ENCODE data around the gene TRAPPC8. TPM values are rescaled to one million over a fixed set of nuclear protein-coding genes. Genes with fewer than 3 reads are reported as not detected.

TRAPPC8 gene
- total RNA-seq, 1 experiment from 2014 or later, result 30.4 TPM

GRCh38 chr18:31965316-31965970, 22.5 kb upstream of the TRAPPC8 start:
- H3K36me3 ChIP-seq (ENCODE audit: control insufficient read depth in 1 of 2, insufficient read depth in 2 of 2, low read length in 2 of 2), result no peaks in the 10 kb centered on the region
- H4K20me1 ChIP-seq (ENCODE audit: insufficient read depth), result no peaks in the 10 kb centered on the region
- RAD21 ChIA-PET (ENCODE audit: low non-redundant PET in 1 of 2, low total read pairs in 2 of 2, uncharacterized antibody in 2 of 2, unreplicated experiment in 2 of 2), result no interaction called here
- DNase-seq (ENCODE audit: low read depth, low spot score), result no peak
- no peak overlapping the region for H3K4me3 ChIP-seq (replicated peaks in 1 of 2; ENCODE audit: low read depth in 1 of 2, low read length in 2 of 2)
- intact Hi-C loops (cut with micrococcal nuclease), result no loop called here
- no peaks in the 10 kb centered on the region for H3K9me3 ChIP-seq (ENCODE audit: control insufficient read depth in 1 of 2, insufficient read depth in 1 of 2, low read depth in 1 of 2, low read length in 2 of 2)
- no peaks in the 10 kb centered on the region for H3K79me2 ChIP-seq (ENCODE audit: insufficient read depth, low read length)
- no TSS peak for BruUV-seq (replicated peaks)
- H3K4me2 ChIP-seq (ENCODE audit: low read length), result no peak overlapping the region
- ATAC-seq, result no peak
- no peaks in the 10 kb centered on the region for H3K4me1 ChIP-seq (ENCODE audit: control insufficient read depth in 1 of 2, insufficient read depth in 2 of 2, low read length in 2 of 2)
- POLR2A ChIA-PET, result no interaction called here
- H3K9ac ChIP-seq (ENCODE audit: low read length), result no peak overlapping the region
- TF ChIP-seq EGR1 (IDR thresholded peaks at IDR 0.05; ENCODE audit: low read depth) (no peak), SRF (IDR thresholded peaks at IDR 0.05; ENCODE audit: low read depth) (no peak), SP1 (IDR thresholded peaks at IDR 0.05; ENCODE audit: low read depth) (no peak), REST (IDR thresholded peaks at IDR 0.05; ENCODE audit: low read depth) (no peak), JUND (IDR thresholded peaks at IDR 0.05) (no peak), ZFX (IDR thresholded peaks at IDR 0.05) (no peak), ZBTB33 (IDR thresholded peaks at IDR 0.05; ENCODE audit: extremely low read depth, insufficient replicate concordance, low read length) (no peak), MAX (IDR thresholded peaks at IDR 0.05) (no peak), ATF3 (IDR thresholded peaks at IDR 0.05) (no peak), CBX3 (IDR thresholded peaks at IDR 0.05; ENCODE audit: low read depth) (no peak), EZH2phosphoT487 (IDR thresholded peaks at IDR 0.05; ENCODE audit: borderline replicate concordance) (no peak), POLR2AphosphoS5 (IDR thresholded peaks at IDR 0.05; ENCODE audit: low read depth, low read length) (no peak), TCF7L2 (IDR thresholded peaks at IDR 0.05; ENCODE audit: borderline replicate concordance, extremely low read depth, insufficient read depth, insufficient read length) (no peak), SIN3A (IDR thresholded peaks at IDR 0.05; ENCODE audit: low read depth) (no peak)
- no peaks in the 10 kb centered on the region for H3K27me3 ChIP-seq (ENCODE audit: insufficient read depth, low read length)
- H3K9me2 ChIP-seq (ENCODE audit: insufficient read depth), result no peaks in the 10 kb centered on the region
- no peak overlapping the region for H2AFZ ChIP-seq (ENCODE audit: low read depth, low read length, poor library complexity, severe bottlenecking)
- CTCF ChIA-PET, result no interaction called here
- H3K27ac ChIP-seq (ENCODE audit: low read depth, low read length), result no peak overlapping the region
